T-cell (primary cell): ENCODE results near the gene PCDHB5. TPM values are rescaled to one million over a fixed set of nuclear protein-coding genes. Genes with fewer than 3 reads are reported as not detected.
A peak's percentile ranks its signal among the peaks of the same experiment; 100 is the strongest.
"Not testable (repeated sequence)": the region's sequence is repeated elsewhere in the genome, so short reads cannot be mapped to it uniquely, and the experiment has no call there.

Experiments
- ATAC-seq, 4 experiments: fragments of 200-7000 bp in 3 of 4; fragments of 150-1000 bp in 1 of 4; cut with Tn5 transposase; replicated peaks in 1 of 4; 1 replicate in 3 of 4; 2 replicates in 1 of 4; pipeline ENCODE4 v1.10.0; 2021; ENCODE audit warnings: moderate library complexity in 3 of 4, mild to moderate bottlenecking in 2 of 4, moderate number of reproducible peaks in 1 of 4
- CTCF ChIA-PET, 2 donors: fragments of 300-600 bp; sonication (Branson Sonifier 250); formaldehyde crosslinking; loops; one replicate each; lab custom pipeline; 2022; ENCODE audit warnings: antibody characterized with exemption in 2 of 2; lab: Charles Lee
- POLR2A ChIA-PET, 2 donors: fragments of 300-600 bp; sonication (Branson Sonifier 250); formaldehyde crosslinking; loops; one replicate each; lab custom pipeline; 2022; ENCODE audit warnings: antibody characterized with exemption in 2 of 2; lab: Charles Lee
- DNase-seq, 35 experiments: peaks; one replicate each; pipeline versions ENCODE4 v3.0.0 to v3.0.0-alpha.2; 2013 to 2023
- H3K27ac ChIP-seq: one replicate; pipeline ENCODE4 v1.5.1; 2013; ENCODE audit warnings: low read length
- H3K27me3 ChIP-seq, 2 experiments: replicated peaks in 1 of 2; 1 replicate in 1 of 2; 2 replicates in 1 of 2; pipeline versions ENCODE4 v1.6.1 to v1.7.0; 2013; ENCODE audit warnings: low read length in 1 of 2, mixed read lengths in 1 of 2; ENCODE audit not compliant: control insufficient read depth in 2 of 2, insufficient read depth in 2 of 2; ENCODE audit errors: extremely low read depth in 1 of 2
- H3K36me3 ChIP-seq, 2 donors: 1 replicate in 1 of 2; 2 replicates in 1 of 2; pipeline versions ENCODE4 v1.6.1 to v1.7.0; 2013; ENCODE audit warnings: low read length in 1 of 2; ENCODE audit not compliant: control insufficient read depth in 2 of 2, insufficient read depth in 1 of 2; ENCODE audit errors: extremely low read depth in 1 of 2
- H3K4me1 ChIP-seq, 2 experiments: 1 replicate in 1 of 2; 2 replicates in 1 of 2; pipeline versions ENCODE4 v1.6.1 to v1.7.0; 2013; ENCODE audit warnings: low read length in 2 of 2, mixed read lengths in 1 of 2; ENCODE audit not compliant: insufficient read depth in 2 of 2, control insufficient read depth in 1 of 2; ENCODE audit errors: extremely low read depth in 1 of 2
- H3K4me3 ChIP-seq, 2 donors: 1 replicate in 1 of 2; 2 replicates in 1 of 2; pipeline versions ENCODE4 v1.5.1 to v1.7.0; 2013; ENCODE audit warnings: mild to moderate bottlenecking in 2 of 2, low read length in 1 of 2, moderate library complexity in 1 of 2; ENCODE audit not compliant: control insufficient read depth in 1 of 2; ENCODE audit errors: extremely low read depth in 1 of 2
- H3K9me3 ChIP-seq: 2 replicates; pipeline ENCODE4 v1.7.0; 2013
- H3K27ac Mint-ChIP-seq, 2 donors: one replicate each; pipeline ENCODE4 v1.8.0; 2020 to 2021; ENCODE audit warnings: mild to moderate bottlenecking in 2 of 2, mixed read lengths in 2 of 2
- H3K27me3 Mint-ChIP-seq, 2 donors: one replicate each; pipeline ENCODE4 v1.8.0; 2021 to 2022; ENCODE audit warnings: mixed read lengths in 2 of 2
- H3K36me3 Mint-ChIP-seq: one replicate; pipeline ENCODE4 v1.8.0; 2021; ENCODE audit warnings: mixed read lengths
- H3K4me1 Mint-ChIP-seq, 3 donors: one replicate each; pipeline ENCODE4 v1.8.0; 2020 to 2022; ENCODE audit warnings: mixed read lengths in 3 of 3, mild to moderate bottlenecking in 1 of 3
- H3K4me3 Mint-ChIP-seq, 3 donors: one replicate each; pipeline ENCODE4 v1.8.0; 2020 to 2022; ENCODE audit warnings: mild to moderate bottlenecking in 3 of 3, mixed read lengths in 3 of 3, moderate library complexity in 3 of 3
- H3K9me3 Mint-ChIP-seq, 3 donors: one replicate each; pipeline ENCODE4 v1.8.0; 2020 to 2022; ENCODE audit warnings: mixed read lengths in 3 of 3
- WGBS: methylation state at CpG from one replicate; pipeline ENCODE4 v1.1.5; 2013; ENCODE audit warnings: missing lambda C conversion rate; ENCODE audit not compliant: insufficient coverage; 5-methylcytosine and 5-hydroxymethylcytosine counted together
- total RNA-seq, 35 experiments: library from RNA in 6 of 35; stranded (reverse) in 6 of 35; fragments of 120-200 nt in 1 of 35; gene quantifications; one replicate each; pipeline versions ENCODE4 v1.2.1 to v1.2.4 and lab custom pipeline; 2013 to 2026

Gene PCDHB5
- total RNA-seq, 5 donors from 2014 or later (not counting 1 experiment from before 2014, with no cell fraction given), result 0.09 to 0.32 (median 0.30) TPM; not detected in 2

DNA sequence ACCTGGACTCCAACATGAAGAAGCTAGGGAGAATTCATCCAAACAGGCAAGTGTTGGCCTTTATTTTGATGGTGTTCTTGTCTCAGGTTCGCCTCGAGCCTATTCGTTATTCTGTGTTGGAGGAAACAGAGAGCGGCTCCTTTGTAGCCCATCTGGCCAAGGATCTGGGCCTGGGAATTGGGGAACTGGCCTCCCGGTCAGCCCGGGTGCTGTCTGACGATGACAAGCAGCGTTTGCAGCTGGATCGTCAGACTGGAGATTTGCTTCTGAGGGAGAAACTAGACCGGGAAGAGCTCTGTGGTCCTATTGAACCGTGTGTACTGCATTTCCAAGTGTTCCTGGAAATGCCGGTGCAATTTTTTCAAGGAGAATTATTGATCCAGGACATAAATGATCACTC is 13.0 kb upstream of the PCDHB5 start:
- H3K27ac ChIP-seq, result no peak overlapping the region
- H3K27me3 ChIP-seq, result peaks cover 4 to 18% of the 10 kb centered on the region in 2 experiments
- Mint-ChIP-seq H3K9me3 (peaks cover 0 to 12% (median 4%) of the 10 kb centered on the region in 3 donors), H3K4me3 (no peak overlapping the region), H3K27ac (no peak overlapping the region), H3K4me1 (no peaks in the 10 kb centered on the region), H3K27me3 (peaks cover 26 to 28% of the 10 kb centered on the region in 2 donors), H3K36me3 (no peaks in the 10 kb centered on the region)
- ChIA-PET CTCF (interaction anchor here in 1 of 2 donors (1.2 kb wide), 1 partner anchor 13 kb away, joined by 3 read pairs; the partner anchor contains the start of gene PCDHB5), POLR2A (no interaction called here)
- H3K36me3 ChIP-seq, result no peaks in the 10 kb centered on the region
- no peaks in the 10 kb centered on the region for H3K4me1 ChIP-seq
- 44% methylated on average over 6 of the region's 12 CpGs for WGBS
- no peak overlapping the region for H3K4me3 ChIP-seq
- H3K9me3 ChIP-seq, result no peaks in the 10 kb centered on the region
- ATAC-seq, result no peak
- no peak for DNase-seq

DNA sequence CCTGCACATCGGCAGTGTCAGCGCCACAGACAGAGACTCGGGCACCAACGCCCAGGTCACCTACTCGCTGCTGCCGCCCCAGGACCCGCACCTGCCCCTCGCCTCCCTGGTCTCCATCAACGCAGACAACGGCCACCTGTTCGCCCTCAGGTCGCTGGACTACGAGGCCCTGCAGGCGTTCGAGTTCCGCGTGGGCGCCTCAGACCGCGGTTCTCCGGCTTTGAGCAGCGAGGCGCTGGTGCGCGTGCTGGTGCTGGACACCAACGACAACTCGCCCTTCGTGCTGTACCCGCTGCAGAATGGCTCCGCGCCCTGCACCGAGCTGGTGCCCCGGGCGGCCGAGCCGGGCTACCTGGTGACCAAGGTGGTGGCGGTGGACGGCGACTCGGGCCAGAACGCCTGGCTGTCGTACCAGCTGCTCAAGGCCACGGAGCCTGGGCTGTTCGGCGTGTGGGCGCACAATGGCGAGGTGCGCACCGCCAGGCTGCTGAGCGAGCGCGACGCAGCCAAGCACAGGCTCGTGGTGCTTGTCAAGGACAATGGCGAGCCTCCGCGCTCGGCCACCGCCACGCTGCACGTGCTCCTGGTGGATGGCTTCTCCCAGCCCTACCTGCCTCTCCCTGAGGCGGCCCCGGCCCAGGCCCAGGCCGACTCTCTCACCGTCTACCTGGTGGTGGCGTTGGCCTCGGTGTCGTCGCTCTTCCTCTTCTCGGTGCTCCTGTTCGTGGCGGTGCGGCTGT is 11.4 kb upstream of the PCDHB5 start:
- H3K9me3 ChIP-seq, DNase-seq, CTCF ChIA-PET, POLR2A ChIA-PET, H3K4me3 ChIP-seq, H3K27ac ChIP-seq, H3K4me1 Mint-ChIP-seq, H3K4me3 Mint-ChIP-seq, H3K36me3 Mint-ChIP-seq, H3K4me1 ChIP-seq, H3K27ac Mint-ChIP-seq, H3K36me3 ChIP-seq, ATAC-seq: not testable (repeated sequence)
- peaks cover 28 to 29% of the 10 kb centered on the region in 2 donors for H3K27me3 Mint-ChIP-seq
- peaks cover 4 to 19% of the 10 kb centered on the region in 2 experiments for H3K27me3 ChIP-seq
- 45% methylated on average over 21 of the region's 73 CpGs for WGBS
- peaks cover 0 to 12% (median 4%) of the 10 kb centered on the region in 3 donors for H3K9me3 Mint-ChIP-seq

GRCh38 chr5:141127305-141127704 is 7.7 kb upstream of the PCDHB5 start:
- Histone ChIP-seq H3K4me1 (no peaks in the 10 kb centered on the region), H3K27ac (no peak overlapping the region), H3K4me3 (no peak overlapping the region), H3K9me3 (no peaks in the 10 kb centered on the region), H3K36me3 (no peaks in the 10 kb centered on the region), H3K27me3 (peaks cover under 1 to 23% of the 10 kb centered on the region in 2 experiments)
- POLR2A ChIA-PET, result no interaction called here
- H3K36me3 Mint-ChIP-seq, result no peaks in the 10 kb centered on the region
- CTCF ChIA-PET, result no interaction called here
- 100% methylated on average over 1 of the region's 1 CpG for WGBS
- H3K4me3 Mint-ChIP-seq, result no peak overlapping the region
- DNase-seq, result no peak
- no peaks in the 10 kb centered on the region for H3K4me1 Mint-ChIP-seq
- H3K27me3 Mint-ChIP-seq, result peaks cover 15 to 23% of the 10 kb centered on the region in 2 donors
- no peak for ATAC-seq
- no peak overlapping the region for H3K27ac Mint-ChIP-seq
- peaks cover 0 to 12% (median 6%) of the 10 kb centered on the region in 3 donors for H3K9me3 Mint-ChIP-seq

DNA sequence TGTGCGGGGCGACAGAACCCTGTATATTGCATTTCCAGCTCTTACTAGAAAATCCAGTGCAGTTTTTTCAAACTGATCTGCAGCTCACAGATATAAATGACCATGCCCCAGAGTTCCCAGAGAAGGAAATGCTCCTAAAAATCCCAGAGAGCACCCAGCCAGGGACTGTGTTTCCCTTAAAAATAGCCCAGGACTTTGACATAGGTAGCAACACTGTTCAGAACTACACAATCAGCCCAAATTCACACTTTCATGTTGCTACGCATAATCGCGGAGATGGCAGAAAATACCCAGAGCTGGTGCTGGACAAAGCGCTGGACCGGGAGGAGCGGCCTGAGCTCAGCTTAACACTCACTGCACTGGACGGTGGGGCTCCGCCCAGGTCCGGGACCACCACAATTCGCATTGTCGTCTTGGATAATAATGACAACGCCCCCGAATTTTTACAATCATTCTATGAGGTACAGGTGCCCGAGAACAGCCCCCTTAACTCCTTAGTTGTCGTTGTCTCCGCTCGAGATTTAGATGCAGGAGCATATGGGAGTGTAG is 786 bp downstream of the PCDHB5 start:
- H3K27ac ChIP-seq, result no peak overlapping the region
- peaks cover 0 to 6% of the 10 kb centered on the region in 2 experiments for H3K4me1 ChIP-seq
- WGBS, result 61% methylated on average over 14 of the region's 19 CpGs
- ChIA-PET CTCF (interaction anchor here in 1 of 2 donors (1.3 kb wide), 1 partner anchor 14 kb away, joined by 3 read pairs; the partner anchor contains the start of gene PCDHB4), POLR2A (no interaction called here)
- ATAC-seq (no peak), DNase-seq (no peak)
- Mint-ChIP-seq H3K9me3 (peaks cover 7 to 44% (median 36%) of the 10 kb centered on the region in 3 donors), H3K4me1 (peaks cover 8 to 14% (median 9%) of the 10 kb centered on the region in 3 donors), H3K27me3 (peaks cover 21 to 25% of the 10 kb centered on the region in 2 donors), H3K27ac (no peak overlapping the region), H3K36me3 (no peaks in the 10 kb centered on the region), H3K4me3 (peak overlapping the region in 2 of 3 donors; percentile 53 to 62)
- no peak overlapping the region for H3K4me3 ChIP-seq
- H3K9me3 ChIP-seq, result peaks cover 8% of the 10 kb centered on the region
- no peaks in the 10 kb centered on the region for H3K36me3 ChIP-seq
- H3K27me3 ChIP-seq, result peaks cover 0 to 8% of the 10 kb centered on the region in 2 experiments

GRCh38 chr5:141137346-141137745 is 2.3 kb downstream of the PCDHB5 start:
- DNase-seq, H3K27ac ChIP-seq, H3K9me3 ChIP-seq, H3K36me3 Mint-ChIP-seq, H3K4me3 Mint-ChIP-seq, H3K36me3 ChIP-seq, H3K4me1 ChIP-seq, H3K27ac Mint-ChIP-seq, ATAC-seq, CTCF ChIA-PET, POLR2A ChIA-PET, H3K4me3 ChIP-seq: not testable (repeated sequence)
- H3K27me3 Mint-ChIP-seq, result peaks cover 21 to 31% of the 10 kb centered on the region in 2 donors
- 47% methylated on average over 22 of the region's 34 CpGs for WGBS
- peaks cover 8 to 14% (median 9%) of the 10 kb centered on the region in 3 donors for H3K4me1 Mint-ChIP-seq
- peaks cover 0 to 11% of the 10 kb centered on the region in 2 experiments for H3K27me3 ChIP-seq
- H3K9me3 Mint-ChIP-seq, result peaks cover 7 to 39% (median 33%) of the 10 kb centered on the region in 3 donors

DNA sequence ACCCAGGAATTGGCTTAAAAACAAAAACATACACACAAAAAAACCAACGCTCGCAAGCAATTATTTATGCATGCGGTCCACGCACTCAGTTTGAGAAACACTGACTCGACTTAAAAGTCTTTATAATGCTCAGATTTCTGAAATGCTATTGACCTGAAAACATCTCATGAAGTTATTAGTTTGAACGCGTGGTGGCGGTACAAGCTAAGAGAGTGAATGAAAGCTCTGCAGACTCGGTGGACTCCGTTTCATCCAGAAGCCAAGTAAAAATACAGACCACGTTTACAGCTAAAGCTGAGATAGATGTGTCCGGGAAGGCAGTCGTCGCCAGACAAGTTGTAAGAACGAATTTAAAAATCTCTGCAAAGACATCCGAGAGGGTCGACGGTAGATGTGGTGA is 14.8 kb downstream of the PCDHB5 start, which contains the start of gene PCDHB6:
PCDHB6 (plus strand) TSS at position 246 of the 400 bp plus-strand sequence. CDS start 201 bp downstream, outside the sequence.
- Mint-ChIP-seq H3K27ac (no peak within 1 kb of the TSS), H3K4me3 (peak within 1 kb of the TSS in 1 of 3 donors; percentile 22), H3K27me3 (peaks cover 39 to 49% of the 10 kb centered on the region in 2 donors), H3K36me3 (peaks cover 4% of the 10 kb centered on the region), H3K9me3 (peaks cover 6 to 25% (median 15%) of the 10 kb centered on the region in 3 donors), H3K4me1 (peaks cover 3 to 7% (median 5%) of the 10 kb centered on the region in 3 donors)
- no peaks in the 10 kb centered on the region for H3K9me3 ChIP-seq
- ATAC-seq, result no peak
- H3K4me1 ChIP-seq, result no peaks in the 10 kb centered on the region
- ChIA-PET CTCF (no interaction called here), POLR2A (interaction anchor here in 1 of 2 donors (0.8 kb wide), 1 partner anchor 414 kb away, joined by 3 read pairs; no protein-coding TSS in a partner anchor)
- no peaks in the 10 kb centered on the region for H3K36me3 ChIP-seq
- no peak within 1 kb of the TSS for H3K4me3 ChIP-seq
- no peak within 1 kb of the TSS for H3K27ac ChIP-seq
- peaks cover 7 to 23% of the 10 kb centered on the region in 2 experiments for H3K27me3 ChIP-seq
- peak in 2 of 35 experiments; percentile 2 to 8 for DNase-seq
- 12% methylated on average over 9 of the region's 18 CpGs for WGBS
